Prostate gland (tissue), 2 donors: ENCODE results near the gene DCP1A. TPM values are rescaled to one million over a fixed set of nuclear protein-coding genes. Genes with fewer than 3 reads are reported as not detected.

Experiments
- DNase-seq: peaks from one replicate; pipeline ENCODE4 v3.0.0-alpha.2; 2019; ENCODE audit warnings: low spot score
- H3K27ac ChIP-seq, 2 donors: fragments of 200-600 bp; sonication (generic); 2 replicates each; pipeline ENCODE4 v1.5.1; 2017 to 2019
- H3K27me3 ChIP-seq: fragments of 200-600 bp; sonication (generic); replicated peaks from 2 replicates; pipeline ENCODE4 v1.5.1; 2019; ENCODE audit not compliant: insufficient read depth
- H3K36me3 ChIP-seq, 2 donors: fragments of 200-600 bp; sonication (generic); 1 replicate in 1 of 2; 2 replicates in 1 of 2; pipeline versions ENCODE4 v1.5.1 to v1.8.1; 2017 to 2019
- H3K4me1 ChIP-seq: fragments of 200-600 bp; sonication (generic); replicated peaks from 2 replicates; pipeline ENCODE4 v1.5.1; 2019
- H3K4me3 ChIP-seq, 2 donors: fragments of 200-600 bp; sonication (generic); 2 replicates each; pipeline ENCODE4 v1.5.1; 2017 to 2019
- H3K9me3 ChIP-seq: fragments of 200-600 bp; sonication (generic); 2 replicates; pipeline ENCODE4 v1.5.1; 2017
- CTCF ChIP-seq, 4 experiments: fragments of 200-600 bp in 2 of 4; fragments of 450-650 bp in 2 of 4; sonication (generic) in 2 of 4; IDR thresholded peaks; 1 replicate in 3 of 4; 2 replicates in 1 of 4; pipeline ENCODE4 v1.5.1; 2016 to 2019; ENCODE audit warnings: antibody characterized with exemption in 4 of 4, mild to moderate bottlenecking in 2 of 4, moderate library complexity in 2 of 4
- POLR2A ChIP-seq: fragments of 450-650 bp; IDR thresholded peaks from one replicate; pipeline ENCODE4 v1.6.1; 2016; ENCODE audit warnings: antibody characterized with exemption, mild to moderate bottlenecking
- POLR2AphosphoS5 ChIP-seq: sonication (generic); formaldehyde crosslinking; IDR thresholded peaks from one replicate; pipeline ENCODE4 v1.6.1; 2017; ENCODE audit warnings: antibody characterized with exemption
- WGBS: methylation state at CpG from one replicate; pipeline ENCODE4 v1.1.5; 2018; 5-methylcytosine and 5-hydroxymethylcytosine counted together
- intact Hi-C: fragments of 100-400 bp; cut with DNase I; formaldehyde crosslinking; loops from one replicate; pipeline ENCODE4 v1.14.2; 2022
- total RNA-seq, 2 donors: library from RNA; depleted of rRNA; stranded (reverse); fragments of >200 nt; gene quantifications; one replicate each; pipeline ENCODE4 v1.1.0, GENCODE V29; 2016

DCP1A gene
- total RNA-seq, 2 donors from 2014 or later, result 13.0 to 33.0 TPM

GRCh38 chr3:53250881-53251605 is 96.3 kb downstream of the DCP1A start:
- H3K9me3 ChIP-seq, result no peaks in the 10 kb centered on the region
- no peak for DNase-seq
- no peaks in the 10 kb centered on the region for H3K27me3 ChIP-seq
- intact Hi-C loops, result no loop called here
- WGBS, result 91% methylated on average over 4 of the region's 4 CpGs
- H3K27ac ChIP-seq, result no peak overlapping the region
- no peaks in the 10 kb centered on the region for H3K4me1 ChIP-seq
- H3K36me3 ChIP-seq, result no peaks in the 10 kb centered on the region
- no peak overlapping the region for H3K4me3 ChIP-seq
- TF ChIP-seq POLR2A (no peak), CTCF (IDR thresholded peaks at IDR 0.05) (no peak), POLR2AphosphoS5 (no peak)

- Histone ChIP-seq H3K9me3 (no peaks in the 10 kb centered on the region), H3K36me3 (no peaks in the 10 kb centered on the region), H3K4me3 (no peak overlapping the region), H3K4me1 (no peaks in the 10 kb centered on the region), H3K27me3 (no peaks in the 10 kb centered on the region), H3K27ac (no peak overlapping the region)
- TF ChIP-seq CTCF (IDR thresholded peaks at IDR 0.05), result no peak
- no peak for TF ChIP-seq POLR2A
- TF ChIP-seq POLR2AphosphoS5, result no peak
- 89% methylated on average over 3 of the region's 3 CpGs for WGBS
- intact Hi-C loops, result no loop called here
- DNase-seq, result no peak
These were observed 96.9 kb downstream of the DCP1A start for GRCh38 chr3:53250453-53250852.

- WGBS, result 75% methylated on average over 6 of the region's 6 CpGs
- no peak for TF ChIP-seq POLR2A
- no peak for TF ChIP-seq POLR2AphosphoS5
- TF ChIP-seq CTCF (IDR thresholded peaks at IDR 0.05), result no peak
- peaks cover under 1% of the 10 kb centered on the region for H3K4me1 ChIP-seq
- no peak overlapping the region for H3K27ac ChIP-seq
- intact Hi-C loops, result no loop called here
- no peaks in the 10 kb centered on the region for H3K27me3 ChIP-seq
- no peak overlapping the region for H3K4me3 ChIP-seq
- H3K9me3 ChIP-seq, result no peaks in the 10 kb centered on the region
- H3K36me3 ChIP-seq, result no peaks in the 10 kb centered on the region
- no peak for DNase-seq
These were observed 99.2 kb downstream of the DCP1A start for GRCh38 chr3:53248161-53248560.

- no peak for DNase-seq
- Histone ChIP-seq H3K4me3 (no peak overlapping the region), H3K27me3 (no peaks in the 10 kb centered on the region), H3K36me3 (no peaks in the 10 kb centered on the region), H3K9me3 (no peaks in the 10 kb centered on the region), H3K4me1 (peaks cover 4% of the 10 kb centered on the region), H3K27ac (no peak overlapping the region)
- 82% methylated on average over 2 of the region's 2 CpGs for WGBS
- intact Hi-C loops, result no loop called here
- TF ChIP-seq POLR2A (no peak), POLR2AphosphoS5 (no peak), CTCF (IDR thresholded peaks at IDR 0.05) (no peak)
These were observed 99.7 kb downstream of the DCP1A start for GRCh38 chr3:53247619-53248018.

- Histone ChIP-seq H3K4me1 (peaks cover 4% of the 10 kb centered on the region), H3K36me3 (peaks cover 4 to 13% of the 10 kb centered on the region in 2 donors), H3K9me3 (no peaks in the 10 kb centered on the region), H3K4me3 (no peak overlapping the region), H3K27me3 (no peaks in the 10 kb centered on the region), H3K27ac (no peak overlapping the region)
- TF ChIP-seq CTCF (IDR thresholded peaks at IDR 0.05), result no peak
- no peak for TF ChIP-seq POLR2AphosphoS5
- no peak for TF ChIP-seq POLR2A
- DNase-seq, result no peak
- intact Hi-C loops, result no loop called here
- 95% methylated on average over 7 of the region's 8 CpGs for WGBS
These were observed 103.1 kb downstream of the DCP1A start for GRCh38 chr3:53244271-53244670.
